Body of pancreas (tissue), 4 donors: ENCODE data around the gene CYTH1.

Experiments used
- POLR2A ChIP-seq, 3 donors: fragments of 450-650 bp; IDR thresholded peaks; one replicate each; pipeline ENCODE4 v1.6.1; 2016; ENCODE audit warnings: antibody characterized with exemption in 3 of 3, mild to moderate bottlenecking in 2 of 3
- TF ChIP-seq, protein P1 (sequence below), 7 experiments: fragments of 450-650 bp in 4 of 7; fragments of 200-600 bp in 3 of 7; sonication (generic) in 3 of 7; IDR thresholded peaks; one replicate each; pipeline ENCODE4 v1.5.1; 2016 to 2019; ENCODE audit warnings: antibody characterized with exemption in 7 of 7

GRCh38 chr17:78692460-78693010, 89.5 kb downstream of the CYTH1 start:
- TF ChIP-seq, protein P1, sequence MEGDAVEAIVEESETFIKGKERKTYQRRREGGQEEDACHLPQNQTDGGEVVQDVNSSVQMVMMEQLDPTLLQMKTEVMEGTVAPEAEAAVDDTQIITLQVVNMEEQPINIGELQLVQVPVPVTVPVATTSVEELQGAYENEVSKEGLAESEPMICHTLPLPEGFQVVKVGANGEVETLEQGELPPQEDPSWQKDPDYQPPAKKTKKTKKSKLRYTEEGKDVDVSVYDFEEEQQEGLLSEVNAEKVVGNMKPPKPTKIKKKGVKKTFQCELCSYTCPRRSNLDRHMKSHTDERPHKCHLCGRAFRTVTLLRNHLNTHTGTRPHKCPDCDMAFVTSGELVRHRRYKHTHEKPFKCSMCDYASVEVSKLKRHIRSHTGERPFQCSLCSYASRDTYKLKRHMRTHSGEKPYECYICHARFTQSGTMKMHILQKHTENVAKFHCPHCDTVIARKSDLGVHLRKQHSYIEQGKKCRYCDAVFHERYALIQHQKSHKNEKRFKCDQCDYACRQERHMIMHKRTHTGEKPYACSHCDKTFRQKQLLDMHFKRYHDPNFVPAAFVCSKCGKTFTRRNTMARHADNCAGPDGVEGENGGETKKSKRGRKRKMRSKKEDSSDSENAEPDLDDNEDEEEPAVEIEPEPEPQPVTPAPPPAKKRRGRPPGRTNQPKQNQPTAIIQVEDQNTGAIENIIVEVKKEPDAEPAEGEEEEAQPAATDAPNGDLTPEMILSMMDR (IDR thresholded peaks at IDR 0.05) = no peak
- no peak for TF ChIP-seq POLR2A (IDR thresholded peaks at IDR 0.05)
